Epithelial cell of proximal tubule (primary cell): Measurements from ENCODE around the gene TSACC. TPM values are rescaled to one million over a fixed set of nuclear protein-coding genes. Genes with fewer than 3 reads are reported as not detected.
A peak's percentile ranks its signal among the peaks of the same experiment; 100 is the strongest.
"Not testable (repeated sequence)": the region's sequence is repeated elsewhere in the genome, so short reads cannot be mapped to it uniquely, and the experiment has no call there.

ENCODE experiments used
- DNase-seq: peaks from one replicate; pipeline ENCODE4 v3.0.0-alpha.2; 2011; ENCODE audit warnings: low read depth
- H3K4me3 ChIP-seq: 2 replicates; pipeline ENCODE4 v1.5.1; 2011; ENCODE audit warnings: low read depth, mild to moderate bottlenecking, low read length
- CTCF ChIP-seq: conservative IDR thresholded peaks from 2 replicates; pipeline ENCODE4 v1.5.1; 2012; ENCODE audit warnings: low read depth, mild to moderate bottlenecking, low read length
- total RNA-seq: library from RNA; depleted of rRNA; stranded (reverse); fragments of >200 nt; gene quantifications from 2 replicates; pipeline ENCODE4 v1.2.3, GENCODE V29; 2015

Gene TSACC
- total RNA-seq, 1 donor from 2014 or later, result 0.69 TPM

GRCh38 chr1:156368157-156368658, 29.9 kb downstream of the TSACC start:
- no peak for DNase-seq
- H3K4me3 ChIP-seq, result no peak overlapping the region
- no peak for TF ChIP-seq CTCF

GRCh38 chr1:156368889-156369684, 30.8 kb downstream of the TSACC start, which contains the start of gene RHBG:
Gene RHBG (plus strand): TSS chr1:156369211. CDS start chr1:156369250, 39 bp downstream.
- DNase-seq, result no peak
- H3K4me3 ChIP-seq, result peak within 1 kb of the TSS; percentile 55
- no peak for TF ChIP-seq CTCF

GRCh38 chr1:156369685-156370286, 31.5 kb downstream of the TSACC start:
- peak overlapping the region; percentile 55 for H3K4me3 ChIP-seq

GRCh38 chr1:156371553-156372264, 33.4 kb downstream of the TSACC start:
- no peak for TF ChIP-seq CTCF
- H3K4me3 ChIP-seq, result no peak overlapping the region
- no peak for DNase-seq

More at GRCh38 chr1:156369685-156370286, 31.5 kb downstream of the TSACC start:
- not testable (repeated sequence) for DNase-seq

- no peak for DNase-seq
- H3K4me3 ChIP-seq, result no peak overlapping the region
- TF ChIP-seq CTCF, result no peak
These were observed 33.9 kb downstream of the TSACC start for GRCh38 chr1:156372265-156372586.

- no peak for DNase-seq
- TF ChIP-seq CTCF, result no peak
- no peak overlapping the region for H3K4me3 ChIP-seq
These were observed 34.5 kb downstream of the TSACC start for GRCh38 chr1:156372876-156373275.

- no peak for TF ChIP-seq CTCF
These were observed 35.2 kb downstream of the TSACC start for GRCh38 chr1:156373546-156373945.

More at GRCh38 chr1:156373546-156373945, 35.2 kb downstream of the TSACC start:
- H3K4me3 ChIP-seq, result no peak overlapping the region
- DNase-seq, result no peak
